ENCODE results near the gene GNAZ.

DNA sequence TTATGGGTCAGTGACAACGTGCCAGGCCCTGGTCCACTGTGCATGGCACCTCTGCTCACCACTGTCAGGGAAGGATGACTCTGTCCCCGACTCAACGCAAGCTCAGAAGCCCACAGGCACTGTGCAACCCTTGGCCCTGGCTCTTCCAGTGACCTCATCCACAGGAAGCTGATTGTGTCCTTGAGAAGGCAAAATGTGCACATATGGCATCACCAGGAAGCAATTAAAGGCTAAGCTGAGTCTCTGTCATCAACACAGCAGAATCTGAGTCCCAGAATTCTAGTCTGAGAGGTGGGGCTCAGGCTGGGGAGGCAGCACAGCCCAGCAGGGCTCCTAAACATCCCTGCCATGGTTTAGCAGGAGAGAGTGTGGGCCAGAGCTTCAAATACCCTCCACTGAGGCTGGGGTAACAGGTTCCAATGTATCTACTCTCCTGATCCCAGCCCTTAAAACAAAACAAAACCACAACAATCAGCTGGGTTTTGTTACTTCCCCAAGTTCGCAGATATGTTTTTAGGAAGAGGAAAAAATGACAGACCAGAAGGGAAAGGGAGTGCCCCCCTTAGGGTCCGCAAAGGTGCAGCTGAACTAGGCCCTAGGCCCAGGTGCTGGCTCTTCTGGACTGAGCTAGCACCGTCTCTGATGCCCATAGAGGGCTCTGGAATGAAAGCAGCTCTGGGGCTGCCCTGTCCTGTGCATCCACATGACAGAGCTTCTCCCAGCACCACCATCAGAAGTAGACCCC is 33.5 kb upstream of the GNAZ start:
- TF ChIP-seq CTCF (IDR thresholded peaks at IDR 0.05; ENCODE audit: insufficient read depth, low read length, poor library complexity, severe bottlenecking) (no peak), EZH2phosphoT487 (conservative IDR thresholded peaks at IDR 0.05; ENCODE audit: low read length) (no peak)

Data from SU-DHL-6 (cell line).